Neutrophil (primary cell): ENCODE results near the gene FAM240B.

Experiments used
- H3K27ac ChIP-seq: fragments of 200-600 bp; sonication (generic); 2 replicates; pipeline ENCODE4 v1.5.1; 2016; ENCODE audit warnings: mild to moderate bottlenecking, moderate library complexity
- H3K27me3 ChIP-seq: fragments of 200-600 bp; sonication (generic); 2 replicates; pipeline ENCODE4 v1.6.0; 2016; ENCODE audit warnings: mild to moderate bottlenecking
- H3K36me3 ChIP-seq: fragments of 200-600 bp; sonication (generic); 2 replicates; pipeline ENCODE4 v1.5.1; 2017
- H3K4me1 ChIP-seq, 2 experiments: fragments of 200-600 bp in 1 of 2; sonication (generic) in 1 of 2; 1 replicate in 1 of 2; 2 replicates in 1 of 2; pipeline versions ENCODE4 v1.5.1 to v1.6.1; 2013 to 2016; ENCODE audit warnings: low read depth in 1 of 2, low read length in 1 of 2, mild to moderate bottlenecking in 1 of 2, moderate library complexity in 1 of 2; ENCODE audit not compliant: control insufficient read depth in 1 of 2, insufficient read depth in 1 of 2
- H3K4me3 ChIP-seq, 2 experiments: fragments of 200-600 bp in 1 of 2; sonication (generic) in 1 of 2; 1 replicate in 1 of 2; 2 replicates in 1 of 2; pipeline ENCODE4 v1.5.1; 2013 to 2016; ENCODE audit warnings: low read depth in 1 of 2, low read length in 1 of 2, mild to moderate bottlenecking in 1 of 2, moderate library complexity in 1 of 2
- H3K9me3 ChIP-seq: fragments of 200-600 bp; sonication (generic); 2 replicates; pipeline ENCODE4 v1.5.1; 2016
- TF ChIP-seq, protein P1 (sequence below): fragments of 200-600 bp; sonication (generic); IDR thresholded peaks from 2 replicates; pipeline ENCODE4 v1.5.1; 2016; ENCODE audit warnings: antibody characterized with exemption

FAM240B gene

DNA sequence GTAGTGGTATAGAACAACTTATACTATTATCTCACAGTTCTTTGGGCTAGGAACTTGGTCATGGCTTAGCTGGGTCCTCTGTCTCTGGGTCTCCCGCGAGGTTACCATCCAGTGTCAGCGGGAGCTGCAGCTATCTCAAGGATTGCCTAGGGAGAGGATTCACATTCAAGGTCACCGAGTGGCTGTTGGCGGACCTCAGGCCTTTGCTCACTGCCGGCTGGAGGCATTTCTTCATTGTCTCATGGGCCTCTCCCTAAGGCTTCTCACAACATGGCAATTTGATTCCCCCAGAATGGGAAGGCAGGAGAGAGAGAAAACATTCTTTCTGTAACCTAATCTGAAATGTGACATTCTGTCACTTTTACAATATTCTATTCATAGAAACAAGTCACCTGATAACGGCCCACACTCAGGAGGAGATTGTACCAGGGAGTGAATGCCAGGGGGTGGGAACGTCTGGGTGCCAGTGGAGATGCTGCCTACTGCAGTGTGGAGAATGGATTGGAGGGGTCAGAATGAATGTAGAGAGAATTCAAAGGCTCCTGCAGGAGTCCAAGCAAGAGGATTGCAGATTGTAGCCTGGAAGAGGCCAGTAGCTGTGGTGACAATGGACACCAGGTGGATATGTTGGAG lies 70.1 kb downstream of the FAM240B start:
- Histone ChIP-seq H3K27ac (no peak overlapping the region), H3K9me3 (no peaks in the 10 kb centered on the region), H3K27me3 (peaks cover 14% of the 10 kb centered on the region), H3K4me1 (no peaks in the 10 kb centered on the region), H3K4me3 (no peak overlapping the region), H3K36me3 (no peaks in the 10 kb centered on the region)
- TF ChIP-seq, protein P1, sequence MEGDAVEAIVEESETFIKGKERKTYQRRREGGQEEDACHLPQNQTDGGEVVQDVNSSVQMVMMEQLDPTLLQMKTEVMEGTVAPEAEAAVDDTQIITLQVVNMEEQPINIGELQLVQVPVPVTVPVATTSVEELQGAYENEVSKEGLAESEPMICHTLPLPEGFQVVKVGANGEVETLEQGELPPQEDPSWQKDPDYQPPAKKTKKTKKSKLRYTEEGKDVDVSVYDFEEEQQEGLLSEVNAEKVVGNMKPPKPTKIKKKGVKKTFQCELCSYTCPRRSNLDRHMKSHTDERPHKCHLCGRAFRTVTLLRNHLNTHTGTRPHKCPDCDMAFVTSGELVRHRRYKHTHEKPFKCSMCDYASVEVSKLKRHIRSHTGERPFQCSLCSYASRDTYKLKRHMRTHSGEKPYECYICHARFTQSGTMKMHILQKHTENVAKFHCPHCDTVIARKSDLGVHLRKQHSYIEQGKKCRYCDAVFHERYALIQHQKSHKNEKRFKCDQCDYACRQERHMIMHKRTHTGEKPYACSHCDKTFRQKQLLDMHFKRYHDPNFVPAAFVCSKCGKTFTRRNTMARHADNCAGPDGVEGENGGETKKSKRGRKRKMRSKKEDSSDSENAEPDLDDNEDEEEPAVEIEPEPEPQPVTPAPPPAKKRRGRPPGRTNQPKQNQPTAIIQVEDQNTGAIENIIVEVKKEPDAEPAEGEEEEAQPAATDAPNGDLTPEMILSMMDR: no peak

DNA sequence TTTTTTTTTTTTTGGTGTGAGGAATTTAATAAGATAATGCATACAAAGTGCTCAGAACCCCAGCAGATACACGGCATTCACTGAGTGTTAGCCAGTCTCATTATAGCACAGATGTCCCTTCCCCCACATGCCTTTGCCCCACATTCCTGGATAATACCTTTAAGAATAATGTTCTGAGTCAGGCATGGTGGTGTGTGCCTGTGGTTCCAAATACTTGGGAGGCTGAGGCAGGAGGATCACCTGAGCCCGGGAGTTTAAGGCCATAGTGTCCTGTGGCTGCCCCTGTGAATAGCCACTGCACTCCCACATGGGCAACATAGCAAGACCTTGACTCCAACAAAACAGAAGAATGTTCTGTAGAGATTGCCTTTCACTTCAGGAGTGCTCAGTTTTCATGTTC lies 75.3 kb downstream of the FAM240B start:
- H3K4me3 ChIP-seq: no peak overlapping the region
- H3K36me3 ChIP-seq: no peaks in the 10 kb centered on the region
- no peak overlapping the region for H3K27ac ChIP-seq
- H3K9me3 ChIP-seq: no peaks in the 10 kb centered on the region
- H3K27me3 ChIP-seq: no peaks in the 10 kb centered on the region
- TF ChIP-seq, protein P1: no peak
- peaks cover 0 to 3% of the 10 kb centered on the region in 2 experiments for H3K4me1 ChIP-seq
